Kidney epithelial cell (primary cell): ENCODE data around the gene CEBPE. TPM values are rescaled to one million over a fixed set of nuclear protein-coding genes. Genes with fewer than 3 reads are reported as not detected.

ENCODE experiments used
- DNase-seq: peaks from one replicate; pipeline ENCODE4 v3.0.0-alpha.2; 2010; ENCODE audit warnings: low read depth
- H3K27me3 ChIP-seq: 2 replicates; pipeline ENCODE4 v1.6.0; 2011; ENCODE audit warnings: low read length; ENCODE audit not compliant: control insufficient read depth, insufficient read depth
- H3K36me3 ChIP-seq: 2 replicates; pipeline ENCODE4 v1.5.1; 2011; ENCODE audit warnings: low read length; ENCODE audit not compliant: control insufficient read depth, insufficient read depth
- H3K4me3 ChIP-seq: 2 replicates; pipeline ENCODE4 v1.5.1; 2011; ENCODE audit warnings: low read depth, mild to moderate bottlenecking, control low read depth, low read length
- total RNA-seq: library from RNA; depleted of rRNA; stranded (reverse); fragments of >200 nt; gene quantifications from 2 replicates; pipeline ENCODE4 v1.2.3, GENCODE V29; 2015
- TF ChIP-seq, protein P1 (sequence below): IDR thresholded peaks from 2 replicates; pipeline ENCODE4 v1.5.1; 2011; ENCODE audit warnings: mild to moderate bottlenecking, moderate library complexity, low read length, control low read depth, inconsistent platforms; ENCODE audit not compliant: insufficient read depth, poor library complexity, severe bottlenecking

Gene CEBPE
- total RNA-seq, 1 donor from 2014 or later: not detected

DNA sequence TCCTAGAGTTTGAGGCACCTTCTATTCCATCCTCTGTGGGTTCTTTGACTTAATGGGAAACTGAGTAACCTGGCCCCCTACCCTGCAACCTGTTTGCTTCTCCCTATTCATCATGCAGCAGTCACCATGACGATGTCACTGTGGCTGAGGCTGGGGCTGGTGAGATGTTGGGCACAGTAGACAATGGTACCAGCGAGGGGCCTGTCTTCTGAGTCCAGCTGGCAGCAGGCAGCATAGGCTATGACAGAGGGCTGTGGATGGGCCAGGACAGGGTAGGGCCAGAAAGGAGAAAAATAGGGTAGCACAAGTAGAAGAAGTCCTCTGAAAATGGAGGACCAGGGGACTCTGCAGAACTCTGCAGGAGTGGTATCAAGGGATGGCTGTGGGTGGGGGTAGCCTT, 16.3 kb downstream of the CEBPE start:
- H3K36me3 ChIP-seq: no peaks in the 10 kb centered on the region
- no peak overlapping the region for H3K4me3 ChIP-seq
- H3K27me3 ChIP-seq: no peaks in the 10 kb centered on the region
- DNase-seq: no peak
- TF ChIP-seq, protein P1, sequence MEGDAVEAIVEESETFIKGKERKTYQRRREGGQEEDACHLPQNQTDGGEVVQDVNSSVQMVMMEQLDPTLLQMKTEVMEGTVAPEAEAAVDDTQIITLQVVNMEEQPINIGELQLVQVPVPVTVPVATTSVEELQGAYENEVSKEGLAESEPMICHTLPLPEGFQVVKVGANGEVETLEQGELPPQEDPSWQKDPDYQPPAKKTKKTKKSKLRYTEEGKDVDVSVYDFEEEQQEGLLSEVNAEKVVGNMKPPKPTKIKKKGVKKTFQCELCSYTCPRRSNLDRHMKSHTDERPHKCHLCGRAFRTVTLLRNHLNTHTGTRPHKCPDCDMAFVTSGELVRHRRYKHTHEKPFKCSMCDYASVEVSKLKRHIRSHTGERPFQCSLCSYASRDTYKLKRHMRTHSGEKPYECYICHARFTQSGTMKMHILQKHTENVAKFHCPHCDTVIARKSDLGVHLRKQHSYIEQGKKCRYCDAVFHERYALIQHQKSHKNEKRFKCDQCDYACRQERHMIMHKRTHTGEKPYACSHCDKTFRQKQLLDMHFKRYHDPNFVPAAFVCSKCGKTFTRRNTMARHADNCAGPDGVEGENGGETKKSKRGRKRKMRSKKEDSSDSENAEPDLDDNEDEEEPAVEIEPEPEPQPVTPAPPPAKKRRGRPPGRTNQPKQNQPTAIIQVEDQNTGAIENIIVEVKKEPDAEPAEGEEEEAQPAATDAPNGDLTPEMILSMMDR: no peak

DNA sequence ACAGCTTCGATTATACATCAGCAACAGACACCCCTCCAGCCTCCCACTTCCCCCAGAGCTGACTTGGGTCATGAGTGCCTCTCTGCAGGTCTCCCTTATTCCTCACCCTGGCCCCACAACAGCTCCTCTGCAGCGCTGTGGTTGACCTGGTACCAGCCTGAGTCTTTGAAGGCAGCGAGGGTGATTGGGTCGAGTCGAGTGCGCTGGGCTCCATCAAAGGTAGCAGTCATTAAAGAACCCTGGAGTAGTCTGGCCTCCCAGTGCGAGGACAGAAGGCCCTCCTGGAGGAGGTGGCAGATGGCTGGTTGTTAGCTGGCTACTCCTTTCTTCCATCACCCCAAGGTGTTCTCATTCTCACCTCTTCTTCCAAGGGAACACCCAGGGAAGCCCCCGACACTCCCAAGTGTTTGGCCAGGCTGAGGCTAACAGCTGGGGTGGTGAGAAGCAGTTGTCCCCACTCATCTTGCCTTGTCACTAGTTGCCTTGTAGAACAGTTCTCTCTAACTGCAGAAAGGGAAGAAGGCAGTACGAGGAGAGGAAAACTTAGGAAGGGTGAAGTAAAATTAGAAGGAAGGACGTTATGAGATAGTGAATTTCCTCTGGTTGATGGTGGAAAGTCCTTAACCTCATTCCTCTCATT, 16.9 kb downstream of the CEBPE start:
- DNase-seq: no peak
- TF ChIP-seq, protein P1: no peak
- Histone ChIP-seq H3K36me3 (no peaks in the 10 kb centered on the region), H3K27me3 (no peaks in the 10 kb centered on the region), H3K4me3 (no peak overlapping the region)

- no peak for DNase-seq
- Histone ChIP-seq H3K36me3 (no peaks in the 10 kb centered on the region), H3K4me3 (no peak overlapping the region), H3K27me3 (no peaks in the 10 kb centered on the region)
- TF ChIP-seq, protein P1: no peak
Observed at GRCh38 chr14:23101213-23101970, 17.7 kb downstream of the CEBPE start.

GRCh38 chr14:23099212-23099861, 19.7 kb downstream of the CEBPE start:
- no peak overlapping the region for H3K4me3 ChIP-seq
- TF ChIP-seq, protein P1: no peak
- H3K27me3 ChIP-seq: no peaks in the 10 kb centered on the region
- DNase-seq: no peak
- no peaks in the 10 kb centered on the region for H3K36me3 ChIP-seq

GRCh38 chr14:23097786-23098185, 21.3 kb downstream of the CEBPE start:
- Histone ChIP-seq H3K36me3 (no peaks in the 10 kb centered on the region), H3K27me3 (no peaks in the 10 kb centered on the region), H3K4me3 (no peak overlapping the region)
- TF ChIP-seq, protein P1: no peak
- no peak for DNase-seq
